AG04449 (cell line): ENCODE measurements around the gene ROBO1.

Experiments used
- CTCF ChIA-PET: fragments of 350-600 bp; formaldehyde crosslinking; extraction: SDS; loops from one replicate; lab custom pipeline; 2021; ENCODE audit warnings: antibody characterized with exemption; lab: Yijun Ruan, JAX
- POLR2A ChIA-PET: fragments of 400-600, 350-600 bp; formaldehyde crosslinking; extraction: SDS; loops from one replicate; lab custom pipeline; 2020; ENCODE audit warnings: antibody characterized with exemption, inconsistent platforms; lab: Yijun Ruan, JAX
- DNase-seq: peaks from one replicate; pipeline ENCODE4 v3.0.0-alpha.2; 2010; ENCODE audit warnings: low read depth, low spot score
- H3K4me3 ChIP-seq: 2 replicates; pipeline ENCODE4 v1.5.1; 2011; ENCODE audit warnings: low read depth, mild to moderate bottlenecking, control low read depth, low read length
- CTCF ChIP-seq: IDR thresholded peaks from one replicate; pipeline ENCODE4 v1.5.1; 2011; ENCODE audit warnings: mild to moderate bottlenecking, moderate library complexity, low read length, control low read depth, inconsistent platforms; ENCODE audit not compliant: insufficient read depth; ENCODE audit errors: missing control alignments

The ROBO1 gene

GRCh38 chr3:79202471-79203143, 565.2 kb downstream of the ROBO1 start:
- POLR2A ChIA-PET = no interaction called here
- H3K4me3 ChIP-seq = no peak overlapping the region

DNA sequence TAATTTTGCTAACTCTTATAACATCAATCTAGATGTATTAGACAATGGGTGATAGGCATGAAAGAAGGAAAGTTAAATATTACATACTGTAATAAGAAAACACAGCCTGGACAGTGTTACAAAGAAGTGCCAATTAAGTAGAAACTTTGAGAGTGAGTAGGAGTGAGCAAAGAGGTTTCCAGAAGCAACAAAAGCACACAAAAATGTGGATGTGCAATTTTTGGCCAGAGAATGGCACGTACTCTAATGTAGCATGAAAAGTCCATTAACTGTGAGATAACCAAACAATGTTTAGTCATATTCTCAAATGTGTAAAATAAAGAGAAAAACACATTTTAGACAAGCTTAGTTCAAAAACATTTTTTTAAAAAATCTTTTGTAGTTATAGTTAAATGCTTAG, 567.3 kb downstream of the ROBO1 start:
- POLR2A ChIA-PET = no interaction called here
- no peak overlapping the region for H3K4me3 ChIP-seq
- CTCF ChIA-PET = no interaction called here
- no peak for DNase-seq
- no peak for TF ChIP-seq CTCF

More at GRCh38 chr3:79202471-79203143, 565.2 kb downstream of the ROBO1 start:
- no peak for DNase-seq
- no peak for TF ChIP-seq CTCF
- CTCF ChIA-PET = no interaction called here

- CTCF ChIA-PET = no interaction called here
- H3K4me3 ChIP-seq = no peak overlapping the region
- POLR2A ChIA-PET = no interaction called here
- no peak for TF ChIP-seq CTCF
- DNase-seq = no peak
Measured at GRCh38 chr3:79199966-79200365, 567.8 kb downstream of the ROBO1 start.

GRCh38 chr3:79187426-79187825, 580.4 kb downstream of the ROBO1 start:
- ChIA-PET POLR2A (no interaction called here), CTCF (no interaction called here)
- no peak overlapping the region for H3K4me3 ChIP-seq
- DNase-seq = no peak
- TF ChIP-seq CTCF = no peak

DNA sequence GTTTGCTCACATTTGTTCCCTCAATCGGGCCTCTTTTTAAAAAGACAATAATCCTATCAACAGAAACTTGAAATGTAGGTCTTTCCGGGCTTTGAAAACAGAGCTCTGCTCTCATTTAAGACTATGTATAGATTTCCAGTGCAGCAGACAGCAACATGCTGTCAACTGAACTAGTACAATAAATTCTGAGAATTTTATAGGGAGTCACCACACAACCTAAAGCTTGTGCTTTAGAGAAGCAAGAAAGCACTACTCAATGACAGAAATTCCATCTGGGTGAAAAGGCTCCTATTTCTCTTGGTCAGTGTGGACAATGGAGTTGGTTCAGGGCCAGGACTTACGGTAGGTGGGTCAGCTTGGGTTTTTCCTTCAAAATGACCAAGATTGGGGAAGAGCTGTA, 583.5 kb downstream of the ROBO1 start:
- H3K4me3 ChIP-seq = no peak overlapping the region
- CTCF ChIA-PET = no interaction called here
- POLR2A ChIA-PET = no interaction called here
- DNase-seq = no peak
- TF ChIP-seq CTCF = no peak

DNA sequence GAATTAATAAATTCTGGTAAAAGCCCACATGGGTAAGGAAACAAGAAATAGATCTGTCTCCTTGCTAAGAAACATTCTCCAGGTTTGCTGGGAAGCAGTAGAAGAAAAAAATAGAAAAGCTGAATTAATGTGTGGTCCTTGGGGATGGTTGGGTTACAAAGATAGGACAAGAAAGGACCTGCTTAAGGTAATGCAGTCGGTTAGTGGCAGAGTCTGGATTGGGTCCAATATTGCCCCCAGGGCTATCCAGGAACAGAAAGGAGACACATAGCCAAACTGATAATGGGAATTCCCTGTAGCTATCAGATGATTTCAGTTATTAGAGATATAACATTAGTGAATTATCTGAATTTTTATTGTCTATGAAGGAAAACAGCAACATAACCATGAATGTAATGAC, 584.3 kb downstream of the ROBO1 start:
- no peak for TF ChIP-seq CTCF
- POLR2A ChIA-PET = no interaction called here
- no peak for DNase-seq
- CTCF ChIA-PET = no interaction called here
- H3K4me3 ChIP-seq = no peak overlapping the region
